Activated naive CD8-positive, alpha-beta T cell treated with anti-CD3 and anti-CD28 coated beads, Interleukin-2, amount 10 ng/mL, durations not matched to agents 7 days and 5 days (primary cell): Measurements from ENCODE around the gene CRACDL. TPM values are rescaled to one million over a fixed set of nuclear protein-coding genes. Genes with fewer than 3 reads are reported as not detected.
"Not testable (repeated sequence)": the region's sequence is repeated elsewhere in the genome, so short reads cannot be mapped to it uniquely, and the experiment has no call there.

ENCODE experiments used
- ATAC-seq: fragments of 150-1000 bp; cut with Tn5 transposase; one replicate; pipeline ENCODE4 v1.10.0; 2021; ENCODE audit warnings: low read depth, moderate library complexity
- POLR2A ChIA-PET: fragments of 350-600 bp; sonication (Branson Sonifier 250); formaldehyde crosslinking; loops from one replicate; lab custom pipeline; 2021; ENCODE audit warnings: antibody characterized with exemption; lab: Charles Lee
- DNase-seq: peaks from one replicate; pipeline ENCODE4 v3.0.0; 2021
- H3K27ac Mint-ChIP-seq: one replicate; pipeline ENCODE4 v1.8.0; 2022; ENCODE audit warnings: mild to moderate bottlenecking, mixed read lengths
- H3K27me3 Mint-ChIP-seq: one replicate; pipeline ENCODE4 v1.8.0; 2022; ENCODE audit warnings: mild to moderate bottlenecking, moderate library complexity, mixed read lengths
- H3K36me3 Mint-ChIP-seq: one replicate; pipeline ENCODE4 v1.8.0; 2021; ENCODE audit warnings: mild to moderate bottlenecking, mixed read lengths
- H3K4me1 Mint-ChIP-seq: one replicate; pipeline ENCODE4 v1.8.0; 2021; ENCODE audit warnings: mixed read lengths
- H3K4me3 Mint-ChIP-seq: one replicate; pipeline ENCODE4 v1.8.0; 2022; ENCODE audit warnings: mild to moderate bottlenecking, moderate library complexity, mixed read lengths
- H3K9me3 Mint-ChIP-seq: one replicate; pipeline ENCODE4 v1.8.0; 2021; ENCODE audit warnings: mixed read lengths
- total RNA-seq, 2 experiments: library from RNA; stranded (reverse); gene quantifications; one replicate each; pipeline ENCODE4 v1.2.3, GENCODE V29; 2021

CRACDL gene
- total RNA-seq, 2 experiments from 2014 or later = 0.61 to 2.3 TPM

- H3K9me3 Mint-ChIP-seq = no peaks in the 10 kb centered on the region
- DNase-seq (no peak), ATAC-seq (no peak)
- peak overlapping the region; percentile 48 for H3K27ac Mint-ChIP-seq
- peak overlapping the region; percentile 56 for H3K4me3 Mint-ChIP-seq
- H3K27me3 Mint-ChIP-seq = no peaks in the 10 kb centered on the region
- peaks cover 18% of the 10 kb centered on the region for H3K36me3 Mint-ChIP-seq
- POLR2A ChIA-PET = interaction anchor here (3.9 to 7.2 kb wide), 2 partner anchors 10 to 38 kb away, joined by 48 to 225 read pairs; partner anchors contain the start of gene MGAT4A
- H3K4me1 Mint-ChIP-seq = peaks cover 70% of the 10 kb centered on the region
Observed at GRCh38 chr2:98769114-98769476, 166.9 kb downstream of the CRACDL start.

- Mint-ChIP-seq H3K36me3 (peaks cover 18% of the 10 kb centered on the region), H3K27me3 (no peaks in the 10 kb centered on the region), H3K4me3 (peak overlapping the region; percentile 56), H3K9me3 (no peaks in the 10 kb centered on the region), H3K27ac (peak overlapping the region; percentile 48), H3K4me1 (peaks cover 69% of the 10 kb centered on the region)
- ATAC-seq (no peak), DNase-seq (no peak)
- POLR2A ChIA-PET = interaction anchor here (2.0 to 7.2 kb wide), 2 partner anchors 10 to 38 kb away, joined by 8 to 225 read pairs; partner anchors contain the start of gene MGAT4A
Observed at GRCh38 chr2:98768384-98769113, 167.5 kb downstream of the CRACDL start.

- Mint-ChIP-seq H3K4me3 (no peak overlapping the region), H3K36me3 (peaks cover 22% of the 10 kb centered on the region), H3K4me1 (peaks cover 60% of the 10 kb centered on the region), H3K27ac (no peak overlapping the region), H3K27me3 (no peaks in the 10 kb centered on the region), H3K9me3 (no peaks in the 10 kb centered on the region)
- no peak for ATAC-seq
- POLR2A ChIA-PET = no interaction called here
- no peak for DNase-seq
Observed at GRCh38 chr2:98764499-98764898, 171.5 kb downstream of the CRACDL start.

GRCh38 chr2:98763209-98763951, 172.6 kb downstream of the CRACDL start:
- Mint-ChIP-seq H3K4me3 (no peak overlapping the region), H3K9me3 (no peaks in the 10 kb centered on the region), H3K36me3 (peaks cover 19% of the 10 kb centered on the region), H3K4me1 (peaks cover 59% of the 10 kb centered on the region), H3K27me3 (no peaks in the 10 kb centered on the region), H3K27ac (no peak overlapping the region)
- DNase-seq (no peak), ATAC-seq (no peak)
- POLR2A ChIA-PET = no interaction called here

GRCh38 chr2:98761909-98762308, 174.1 kb downstream of the CRACDL start:
- Mint-ChIP-seq H3K27me3 (no peaks in the 10 kb centered on the region), H3K4me1 (peaks cover 62% of the 10 kb centered on the region), H3K36me3 (peaks cover 16% of the 10 kb centered on the region), H3K9me3 (no peaks in the 10 kb centered on the region), H3K4me3 (no peak overlapping the region), H3K27ac (peak overlapping the region; percentile 76)
- ATAC-seq (no peak), DNase-seq (no peak)
- POLR2A ChIA-PET = interaction anchor here (0.9 to 5.0 kb wide), 3 partner anchors 9 to 29 kb away, joined by 3 to 48 read pairs (median 4); no protein-coding TSS in a partner anchor

GRCh38 chr2:98761267-98761781, 174.7 kb downstream of the CRACDL start:
- DNase-seq = peak; percentile 56
- Mint-ChIP-seq H3K9me3 (no peaks in the 10 kb centered on the region), H3K36me3 (peaks cover 14% of the 10 kb centered on the region), H3K27ac (peak overlapping the region; percentile 76), H3K4me3 (peak overlapping the region; percentile 29), H3K27me3 (no peaks in the 10 kb centered on the region), H3K4me1 (peaks cover 58% of the 10 kb centered on the region)
- ATAC-seq = peak; percentile 37
- POLR2A ChIA-PET = interaction anchor here (0.9 to 5.0 kb wide), 3 partner anchors 10 to 28 kb away, joined by 3 to 48 read pairs (median 4); no protein-coding TSS in a partner anchor

GRCh38 chr2:98759827-98760625, 176.0 kb downstream of the CRACDL start:
- POLR2A ChIA-PET = interaction anchor here (0.7 to 5.0 kb wide), 3 partner anchors 11 to 103 kb away, joined by 3 to 48 read pairs (median 3); partner anchors contain the start of gene MGAT4A
- DNase-seq (no peak), ATAC-seq (no peak)
- H3K9me3 Mint-ChIP-seq = no peaks in the 10 kb centered on the region
- peaks cover 52% of the 10 kb centered on the region for H3K4me1 Mint-ChIP-seq
- H3K4me3 Mint-ChIP-seq = no peak overlapping the region
- H3K27me3 Mint-ChIP-seq = no peaks in the 10 kb centered on the region
- H3K36me3 Mint-ChIP-seq = peaks cover 12% of the 10 kb centered on the region
- H3K27ac Mint-ChIP-seq = no peak overlapping the region

- Mint-ChIP-seq H3K4me3 (no peak overlapping the region), H3K27me3 (no peaks in the 10 kb centered on the region), H3K36me3 (peaks cover 10% of the 10 kb centered on the region), H3K9me3 (no peaks in the 10 kb centered on the region), H3K27ac (peak overlapping the region; percentile 39), H3K4me1 (peaks cover 49% of the 10 kb centered on the region)
- ATAC-seq (no peak), DNase-seq (no peak)
- POLR2A ChIA-PET = interaction anchor here (1.4 to 5.0 kb wide), 5 partner anchors 12 to 29 kb away, joined by 3 to 48 read pairs (median 10); partner anchors contain the start of gene MGAT4A
Observed at GRCh38 chr2:98759338-98759737, 176.7 kb downstream of the CRACDL start.

GRCh38 chr2:98757904-98758421, 178.1 kb downstream of the CRACDL start:
- peaks cover 42% of the 10 kb centered on the region for H3K4me1 Mint-ChIP-seq
- peak overlapping the region; percentile 94 for H3K27ac Mint-ChIP-seq

GRCh38 chr2:98753801-98754200, 182.2 kb downstream of the CRACDL start:
- peaks cover 10% of the 10 kb centered on the region for H3K9me3 Mint-ChIP-seq
- H3K27ac Mint-ChIP-seq = no peak overlapping the region
- H3K27me3 Mint-ChIP-seq = no peaks in the 10 kb centered on the region
- peaks cover 12% of the 10 kb centered on the region for H3K36me3 Mint-ChIP-seq
- peaks cover 22% of the 10 kb centered on the region for H3K4me1 Mint-ChIP-seq
- no peak for DNase-seq
- H3K4me3 Mint-ChIP-seq = no peak overlapping the region
- no peak for ATAC-seq
- POLR2A ChIA-PET = no interaction called here

More at GRCh38 chr2:98757904-98758421, 178.1 kb downstream of the CRACDL start:
- ATAC-seq = peak; percentile 92
- Mint-ChIP-seq H3K27me3 (no peaks in the 10 kb centered on the region), H3K9me3 (peaks cover 3% of the 10 kb centered on the region), H3K36me3 (peaks cover 9% of the 10 kb centered on the region), H3K4me3 (peak overlapping the region; percentile 81)
- POLR2A ChIA-PET = interaction anchor here (0.6 to 5.0 kb wide), 11 partner anchors 10 to 243 kb away, joined by 4 to 48 read pairs (median 8); partner anchors contain the start of gene MGAT4A
- DNase-seq = peak; percentile 56

- H3K27ac Mint-ChIP-seq, ATAC-seq, DNase-seq, H3K4me3 Mint-ChIP-seq, H3K27me3 Mint-ChIP-seq: not testable (repeated sequence)
- peaks cover 12% of the 10 kb centered on the region for H3K36me3 Mint-ChIP-seq
- POLR2A ChIA-PET = interaction anchor here (0.6 kb wide), 1 partner anchor 310 kb away, joined by 3 read pairs; no protein-coding TSS in a partner anchor
- peaks cover 10% of the 10 kb centered on the region for H3K9me3 Mint-ChIP-seq
- H3K4me1 Mint-ChIP-seq = peaks cover 21% of the 10 kb centered on the region
Observed at GRCh38 chr2:98752711-98753110, 183.3 kb downstream of the CRACDL start.

GRCh38 chr2:98751748-98752147, 184.3 kb downstream of the CRACDL start:
- Mint-ChIP-seq H3K27me3 (no peaks in the 10 kb centered on the region), H3K36me3 (peaks cover 12% of the 10 kb centered on the region), H3K9me3 (peaks cover 10% of the 10 kb centered on the region), H3K4me1 (peaks cover 18% of the 10 kb centered on the region), H3K27ac (no peak overlapping the region), H3K4me3 (no peak overlapping the region)
- POLR2A ChIA-PET = no interaction called here
- ATAC-seq (no peak), DNase-seq (no peak)
